AG09309 (cell line): ENCODE data around the gene HAP1.
"Not testable (repeated sequence)": the region's sequence is repeated elsewhere in the genome, so short reads cannot be mapped to it uniquely, and the experiment has no call there.

Experiments used
- DNase-seq: peaks from one replicate; pipeline ENCODE4 v3.0.0-alpha.2; 2010; ENCODE audit warnings: low read depth
- H3K4me3 ChIP-seq: 2 replicates; pipeline ENCODE4 v1.5.1; 2011; ENCODE audit warnings: mild to moderate bottlenecking, low read depth, low read length, moderate library complexity; ENCODE audit not compliant: control insufficient read depth
- TF ChIP-seq, protein P1 (sequence below): IDR thresholded peaks from 2 replicates; pipeline ENCODE4 v1.5.1; 2011; ENCODE audit warnings: mild to moderate bottlenecking, low read depth, low read length, inconsistent platforms; ENCODE audit not compliant: insufficient read depth, control insufficient read depth; ENCODE audit errors: missing control alignments

Gene HAP1

DNA sequence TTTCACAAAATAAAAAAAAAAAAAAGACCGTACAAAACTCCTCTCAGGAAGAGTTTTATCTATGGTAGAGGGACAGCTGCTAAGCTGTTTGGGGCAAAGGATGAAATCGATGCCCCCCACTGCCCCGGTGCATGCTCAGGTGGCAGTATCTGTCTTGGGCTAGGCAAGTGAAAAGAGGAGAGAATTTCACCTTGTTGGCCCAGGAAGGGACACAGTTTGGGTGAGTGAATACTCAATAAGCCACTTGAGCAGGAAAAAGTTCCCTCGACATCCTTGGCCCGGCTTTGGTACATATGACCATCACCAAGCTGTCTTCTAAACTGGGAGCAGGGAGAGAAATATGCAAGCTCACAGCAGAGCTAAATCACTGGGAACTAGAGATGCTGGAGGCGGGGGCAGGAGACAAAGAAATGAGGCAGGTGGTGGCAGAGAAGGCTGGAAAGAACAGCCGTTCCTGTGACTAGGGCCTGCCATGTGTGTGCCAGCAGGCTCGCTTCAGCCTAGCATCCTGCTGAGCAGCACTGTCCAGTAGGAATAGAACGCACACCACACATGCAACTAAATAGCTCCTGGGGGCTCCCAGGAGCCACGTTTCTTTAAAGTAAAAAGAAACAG lies 53.9 kb downstream of the HAP1 start:
- TF ChIP-seq, protein P1, sequence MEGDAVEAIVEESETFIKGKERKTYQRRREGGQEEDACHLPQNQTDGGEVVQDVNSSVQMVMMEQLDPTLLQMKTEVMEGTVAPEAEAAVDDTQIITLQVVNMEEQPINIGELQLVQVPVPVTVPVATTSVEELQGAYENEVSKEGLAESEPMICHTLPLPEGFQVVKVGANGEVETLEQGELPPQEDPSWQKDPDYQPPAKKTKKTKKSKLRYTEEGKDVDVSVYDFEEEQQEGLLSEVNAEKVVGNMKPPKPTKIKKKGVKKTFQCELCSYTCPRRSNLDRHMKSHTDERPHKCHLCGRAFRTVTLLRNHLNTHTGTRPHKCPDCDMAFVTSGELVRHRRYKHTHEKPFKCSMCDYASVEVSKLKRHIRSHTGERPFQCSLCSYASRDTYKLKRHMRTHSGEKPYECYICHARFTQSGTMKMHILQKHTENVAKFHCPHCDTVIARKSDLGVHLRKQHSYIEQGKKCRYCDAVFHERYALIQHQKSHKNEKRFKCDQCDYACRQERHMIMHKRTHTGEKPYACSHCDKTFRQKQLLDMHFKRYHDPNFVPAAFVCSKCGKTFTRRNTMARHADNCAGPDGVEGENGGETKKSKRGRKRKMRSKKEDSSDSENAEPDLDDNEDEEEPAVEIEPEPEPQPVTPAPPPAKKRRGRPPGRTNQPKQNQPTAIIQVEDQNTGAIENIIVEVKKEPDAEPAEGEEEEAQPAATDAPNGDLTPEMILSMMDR = no peak
- H3K4me3 ChIP-seq = no peak overlapping the region
- DNase-seq = no peak

DNA sequence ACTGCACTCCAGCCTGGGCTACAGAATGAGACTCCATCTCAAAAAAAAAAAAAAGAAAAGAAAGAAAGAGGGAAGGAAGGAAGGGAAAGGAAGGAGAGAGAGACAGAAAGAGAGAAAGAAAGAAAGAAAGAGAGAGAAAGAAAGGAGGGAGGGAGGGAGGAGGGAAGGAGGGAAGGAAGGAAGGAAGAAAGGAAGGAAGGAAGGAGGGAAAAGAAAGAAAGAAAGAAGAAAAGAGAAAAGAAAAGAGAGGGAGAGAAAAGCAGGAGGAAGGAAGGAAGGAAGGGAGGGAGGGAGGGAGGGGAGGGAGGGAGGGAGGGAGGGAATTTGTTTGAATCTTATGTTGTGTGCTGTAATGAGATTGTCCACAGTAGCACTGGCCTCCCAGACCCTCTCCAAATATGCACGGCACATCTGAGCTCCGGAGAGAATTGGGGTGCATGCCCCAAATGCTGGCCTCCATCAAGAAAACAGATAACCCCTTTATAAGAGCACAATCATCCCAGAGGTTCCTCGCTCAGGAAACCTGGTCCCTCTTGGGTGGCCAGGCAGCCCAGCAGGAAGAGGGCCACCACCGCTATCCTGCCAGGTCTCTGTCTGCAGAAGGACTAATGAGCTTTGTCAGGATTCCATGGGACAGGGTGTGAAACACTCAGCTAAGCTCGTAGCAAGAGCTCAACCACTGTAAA lies 54.6 kb downstream of the HAP1 start:
- no peak for DNase-seq
- TF ChIP-seq, protein P1 = no peak
- no peak overlapping the region for H3K4me3 ChIP-seq

DNA sequence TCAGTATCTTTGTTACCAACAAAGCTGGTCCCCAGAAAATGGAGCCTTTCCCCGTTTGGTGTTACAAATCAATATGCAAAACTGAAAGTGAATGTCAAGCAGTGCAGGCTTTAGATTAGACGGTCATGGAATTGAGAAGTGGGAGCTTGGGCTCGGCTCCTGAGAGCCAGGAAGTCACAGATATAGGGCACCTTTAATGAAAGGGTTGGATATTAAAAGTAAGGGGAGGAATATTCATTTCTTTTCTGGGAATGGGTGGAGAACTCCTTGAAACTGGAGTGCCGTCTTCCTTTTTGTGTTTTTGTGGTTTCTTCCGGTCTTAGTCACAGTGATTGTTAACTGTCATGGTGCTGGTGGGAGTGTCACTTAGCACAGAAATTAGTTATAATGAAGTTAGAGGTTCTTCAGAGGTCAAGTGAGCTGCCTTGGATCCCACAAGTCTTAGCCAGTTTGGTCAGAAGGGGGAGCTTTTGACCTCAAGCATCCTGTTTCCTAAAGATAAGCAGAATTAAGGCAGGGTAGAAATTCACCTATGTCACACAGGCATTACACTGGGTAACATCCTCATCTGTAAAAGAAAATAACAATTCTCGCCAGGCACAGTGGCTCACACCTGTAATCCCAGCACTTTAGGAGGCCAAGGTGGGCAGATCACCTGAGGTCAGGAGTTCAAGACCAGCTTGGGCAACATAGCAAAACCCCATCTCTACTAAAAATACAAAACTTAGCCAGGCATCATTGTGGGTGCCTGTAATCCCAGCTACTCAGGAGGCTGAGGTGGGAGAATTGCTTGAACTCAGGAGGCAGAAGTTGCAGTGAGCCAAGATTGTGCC lies 55.3 kb downstream of the HAP1 start:
- no peak for DNase-seq
- TF ChIP-seq, protein P1 = peak; percentile 4
- H3K4me3 ChIP-seq = peak overlapping the region; percentile 30

DNA sequence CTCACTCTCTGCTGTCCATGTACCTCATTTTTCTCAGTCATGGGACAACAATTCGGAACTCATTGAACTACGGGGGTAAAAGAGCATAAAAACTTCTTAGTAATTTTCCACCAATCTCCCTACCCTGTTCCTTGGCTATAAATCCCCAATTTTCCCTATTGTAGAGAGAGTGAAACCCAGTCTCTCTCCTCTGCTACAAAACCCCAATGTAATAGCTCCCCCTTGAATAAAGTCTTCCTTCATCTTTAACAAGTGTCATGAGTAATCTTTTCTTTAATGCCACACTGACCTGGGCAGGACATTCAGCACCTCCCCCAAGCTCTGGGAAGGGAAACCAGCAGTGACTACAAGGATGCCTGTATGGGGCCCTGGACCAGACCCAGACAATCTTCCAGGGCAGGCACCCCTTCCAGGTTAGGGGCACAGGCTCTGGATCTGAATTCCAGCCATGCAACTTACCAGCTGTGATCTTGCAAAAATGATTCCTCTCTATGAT lies 56.0 kb downstream of the HAP1 start:
- no peak for DNase-seq
- peak overlapping the region; percentile 30 for H3K4me3 ChIP-seq

DNA sequence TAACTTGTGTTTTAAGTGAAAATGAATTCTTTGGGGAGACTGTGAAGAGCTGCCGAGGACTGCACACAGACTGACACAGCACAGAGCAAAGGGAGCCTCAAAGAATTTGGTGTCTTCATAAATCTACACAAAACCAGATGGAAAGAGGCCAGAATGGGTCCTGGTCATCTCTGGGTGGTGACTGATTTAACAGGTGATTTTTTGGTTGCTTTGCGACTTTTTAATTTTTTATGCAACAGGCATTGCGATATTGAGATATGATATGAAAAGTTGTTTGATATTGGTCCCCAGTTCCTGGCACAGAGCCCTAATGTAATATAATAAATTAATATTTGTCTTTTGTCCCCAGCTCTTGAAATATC lies 58.4 kb downstream of the HAP1 start:
- no peak for DNase-seq
- no peak overlapping the region for H3K4me3 ChIP-seq
- TF ChIP-seq, protein P1 = no peak

More for the DNA sequence above, 56.0 kb downstream of the HAP1 start:
- TF ChIP-seq, protein P1 = no peak

DNA sequence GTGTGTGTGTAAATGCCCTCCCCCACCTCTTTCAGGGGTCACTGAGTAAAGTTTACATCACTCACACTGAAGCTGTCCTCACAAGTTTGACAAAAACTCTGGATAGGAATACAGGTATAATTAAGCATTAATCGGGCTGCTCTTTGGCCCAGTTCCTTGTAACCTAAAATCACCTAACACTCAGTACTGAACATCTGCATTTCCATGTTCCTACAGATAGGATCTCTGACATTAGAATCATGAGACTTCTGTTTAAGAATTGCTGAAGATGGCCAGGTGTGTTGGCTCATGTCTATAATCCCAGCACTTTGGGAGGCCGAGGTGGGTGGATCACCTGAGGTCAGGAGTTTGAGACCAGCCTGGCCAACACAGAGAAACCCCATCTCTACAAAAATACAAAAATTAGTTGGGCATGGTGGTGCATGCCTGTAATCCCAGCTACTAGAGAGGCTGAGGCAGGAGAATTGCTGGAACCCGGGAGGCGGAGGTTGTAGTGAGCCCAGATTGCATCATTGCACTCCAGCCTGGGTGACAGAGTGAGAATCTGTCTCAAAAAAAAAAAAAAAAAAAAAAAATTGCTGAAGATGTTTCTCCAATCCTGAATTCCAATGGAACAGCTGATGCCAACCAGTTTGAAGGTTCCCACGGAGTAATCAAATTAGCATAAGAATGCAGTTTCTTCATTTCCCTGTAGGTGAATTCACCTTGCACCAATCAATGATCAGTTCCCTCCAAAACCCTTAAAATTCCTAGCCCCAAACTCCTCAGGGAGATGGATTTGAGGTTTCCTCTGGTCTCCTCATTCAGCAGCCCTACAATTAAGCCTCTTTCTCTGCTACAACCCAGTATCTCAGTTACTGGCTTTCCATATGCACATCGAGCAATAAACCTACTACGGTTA lies 59.0 kb downstream of the HAP1 start:
- H3K4me3 ChIP-seq, DNase-seq: not testable (repeated sequence)
